Calu3 (cell line): ENCODE data around the gene C12orf56. TPM values are rescaled to one million over a fixed set of nuclear protein-coding genes. Genes with fewer than 3 reads are reported as not detected.

Experiments
- BruUV-seq: library from RNA; stranded (reverse); fragments of 400-500 nt; replicated peaks from 2 replicates; lab custom pipeline; 2021; lab: Mats Ljungman, UMichigan
- CTCF ChIA-PET: fragments of 300-600 bp; sonication (Branson Sonifier 250); formaldehyde crosslinking; loops from one replicate; lab custom pipeline; 2022; ENCODE audit warnings: antibody characterized with exemption; lab: Charles Lee
- DNase-seq: peaks from one replicate; pipeline ENCODE4 v3.0.0; 2022
- H3K27ac Mint-ChIP-seq: one replicate; pipeline ENCODE4 v1.8.0; 2022; ENCODE audit warnings: mixed read lengths; ENCODE audit not compliant: unreplicated experiment
- H3K27me3 Mint-ChIP-seq: one replicate; pipeline ENCODE4 v1.8.0; 2022; ENCODE audit warnings: mixed read lengths; ENCODE audit not compliant: unreplicated experiment
- H3K36me3 Mint-ChIP-seq: one replicate; pipeline ENCODE4 v1.8.0; 2022; ENCODE audit warnings: mild to moderate bottlenecking, moderate library complexity, mixed read lengths; ENCODE audit not compliant: insufficient read depth, unreplicated experiment
- H3K4me1 Mint-ChIP-seq: one replicate; pipeline ENCODE4 v1.8.0; 2022; ENCODE audit warnings: mild to moderate bottlenecking, low read depth, mixed read lengths; ENCODE audit not compliant: unreplicated experiment
- H3K4me3 Mint-ChIP-seq: one replicate; pipeline ENCODE4 v1.8.0; 2022; ENCODE audit warnings: mild to moderate bottlenecking, low read depth, moderate library complexity, mixed read lengths; ENCODE audit not compliant: unreplicated experiment
- H3K9me3 Mint-ChIP-seq: one replicate; pipeline ENCODE4 v1.8.0; 2022; ENCODE audit warnings: low read depth, mixed read lengths; ENCODE audit not compliant: unreplicated experiment
- intact Hi-C: fragments of 100-400 bp; cut with micrococcal nuclease; formaldehyde crosslinking; loops from one replicate; pipeline ENCODE4 v1.10.0; 2022; ENCODE audit not compliant: unreplicated experiment
- total RNA-seq: library from RNA; stranded (reverse); gene quantifications from 2 replicates; pipeline ENCODE4 v1.2.3, GENCODE V29; 2022
- TF ChIP-seq, protein P1 (sequence below): fragments of 200-600 bp; IDR thresholded peaks from one replicate; pipeline ENCODE4 v1.8.0; 2022; ENCODE audit warnings: antibody characterized with exemption; ENCODE audit not compliant: unreplicated experiment

C12orf56 gene
- total RNA-seq, 1 experiment from 2014 or later: 4.7 TPM

DNA sequence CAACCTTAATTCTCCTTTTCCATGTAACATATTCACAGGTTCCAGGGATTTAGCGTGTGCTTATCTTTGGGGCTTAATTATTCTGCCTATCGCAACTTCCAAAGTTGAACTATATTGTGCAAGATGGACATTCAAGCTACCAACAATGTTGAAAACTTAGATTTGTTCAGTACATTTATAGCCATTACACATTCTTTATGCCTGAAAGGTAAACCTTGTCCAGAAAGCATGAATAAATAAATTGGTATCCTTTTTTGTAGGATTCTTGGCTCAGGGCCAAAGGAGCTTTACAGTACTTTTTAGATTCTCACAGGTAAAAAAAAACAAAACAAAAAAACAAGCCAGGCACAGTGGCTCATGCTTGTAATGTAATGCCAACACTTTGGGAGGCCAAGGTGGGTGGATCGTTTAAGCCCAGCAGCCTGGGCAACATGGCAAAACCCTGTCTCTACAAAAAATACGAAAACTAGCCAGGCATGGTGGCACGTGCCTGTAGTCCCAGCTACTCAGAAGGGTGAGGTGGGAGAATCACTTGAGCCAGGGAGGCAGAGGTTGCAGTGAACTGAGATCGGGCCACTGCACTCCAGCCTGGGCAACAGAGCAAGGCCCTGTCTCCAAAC is 3.3 kb downstream of the C12orf56 start:
- Mint-ChIP-seq H3K27me3 (no peaks in the 10 kb centered on the region), H3K4me3 (no peak overlapping the region), H3K4me1 (peaks cover 37% of the 10 kb centered on the region), H3K36me3 (peaks cover 5% of the 10 kb centered on the region), H3K9me3 (no peaks in the 10 kb centered on the region), H3K27ac (peak overlapping the region; percentile 77)
- intact Hi-C loops: loop anchor here (5.0 kb wide), 1 partner anchor 550 kb away; no protein-coding TSS in a partner anchor
- TF ChIP-seq, protein P1, sequence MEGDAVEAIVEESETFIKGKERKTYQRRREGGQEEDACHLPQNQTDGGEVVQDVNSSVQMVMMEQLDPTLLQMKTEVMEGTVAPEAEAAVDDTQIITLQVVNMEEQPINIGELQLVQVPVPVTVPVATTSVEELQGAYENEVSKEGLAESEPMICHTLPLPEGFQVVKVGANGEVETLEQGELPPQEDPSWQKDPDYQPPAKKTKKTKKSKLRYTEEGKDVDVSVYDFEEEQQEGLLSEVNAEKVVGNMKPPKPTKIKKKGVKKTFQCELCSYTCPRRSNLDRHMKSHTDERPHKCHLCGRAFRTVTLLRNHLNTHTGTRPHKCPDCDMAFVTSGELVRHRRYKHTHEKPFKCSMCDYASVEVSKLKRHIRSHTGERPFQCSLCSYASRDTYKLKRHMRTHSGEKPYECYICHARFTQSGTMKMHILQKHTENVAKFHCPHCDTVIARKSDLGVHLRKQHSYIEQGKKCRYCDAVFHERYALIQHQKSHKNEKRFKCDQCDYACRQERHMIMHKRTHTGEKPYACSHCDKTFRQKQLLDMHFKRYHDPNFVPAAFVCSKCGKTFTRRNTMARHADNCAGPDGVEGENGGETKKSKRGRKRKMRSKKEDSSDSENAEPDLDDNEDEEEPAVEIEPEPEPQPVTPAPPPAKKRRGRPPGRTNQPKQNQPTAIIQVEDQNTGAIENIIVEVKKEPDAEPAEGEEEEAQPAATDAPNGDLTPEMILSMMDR: no peak
- no TSS peak for BruUV-seq
- DNase-seq: no peak
- CTCF ChIA-PET: interaction anchor here (0.6 to 0.7 kb wide), 3 partner anchors 88 to 239 kb away, joined by 3 read pairs; no protein-coding TSS in a partner anchor

DNA sequence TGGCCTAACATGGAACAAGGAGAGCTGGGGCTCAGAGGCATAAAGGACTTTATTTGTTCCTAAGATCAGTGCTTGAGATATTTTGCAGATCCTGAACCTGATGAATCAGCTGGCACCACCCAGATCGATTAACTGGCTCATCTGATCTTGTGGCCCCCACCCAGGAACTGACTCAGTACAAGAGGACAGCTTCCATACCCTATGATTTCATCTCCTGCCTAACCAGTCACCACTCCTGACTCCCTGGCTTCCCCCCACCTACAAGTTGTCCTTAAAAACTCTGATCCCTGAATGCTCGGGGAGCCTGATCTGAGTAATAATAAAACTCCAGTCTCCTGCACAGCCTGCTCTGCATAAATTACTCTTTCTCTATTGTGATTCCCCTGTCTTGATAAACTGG is 5.1 kb downstream of the C12orf56 start:
- peaks cover 5% of the 10 kb centered on the region for H3K36me3 Mint-ChIP-seq
- BruUV-seq: no TSS peak
- H3K27me3 Mint-ChIP-seq: no peaks in the 10 kb centered on the region
- TF ChIP-seq, protein P1: no peak
- peaks cover 6% of the 10 kb centered on the region for H3K9me3 Mint-ChIP-seq
- peak overlapping the region; percentile 26 for H3K4me3 Mint-ChIP-seq
- intact Hi-C loops: loop anchor here (5.0 kb wide), 1 partner anchor 548 kb away; no protein-coding TSS in a partner anchor
- H3K4me1 Mint-ChIP-seq: peaks cover 37% of the 10 kb centered on the region
- peak overlapping the region; percentile 63 for H3K27ac Mint-ChIP-seq
- CTCF ChIA-PET: no interaction called here
- DNase-seq: peak; percentile 69

DNA sequence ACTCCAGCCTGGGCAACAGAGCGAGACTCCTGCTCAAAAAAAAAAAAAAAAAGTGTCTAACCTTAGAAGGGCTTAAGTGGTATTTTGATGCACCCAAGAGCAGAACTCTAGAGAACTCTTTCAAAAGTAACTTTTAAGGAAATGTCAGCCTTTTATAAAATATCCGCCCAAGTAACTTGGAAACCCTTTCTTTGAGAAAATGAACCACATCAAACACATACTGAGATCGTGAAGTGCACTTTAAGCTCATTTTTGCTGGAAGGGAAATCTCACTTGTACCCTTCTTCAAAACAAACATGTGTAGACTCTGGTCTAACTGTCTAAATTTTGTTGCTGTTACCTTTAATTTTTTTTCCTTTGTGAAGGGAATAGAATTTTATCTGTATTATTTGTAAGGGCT is 5.5 kb downstream of the C12orf56 start:
- Mint-ChIP-seq H3K4me3 (no peak overlapping the region), H3K36me3 (peaks cover 5% of the 10 kb centered on the region), H3K4me1 (peaks cover 37% of the 10 kb centered on the region), H3K27ac (peak overlapping the region; percentile 63), H3K27me3 (no peaks in the 10 kb centered on the region), H3K9me3 (peaks cover 8% of the 10 kb centered on the region)
- CTCF ChIA-PET: no interaction called here
- no peak for DNase-seq
- BruUV-seq: no TSS peak
- intact Hi-C loops: loop anchor here (5.0 kb wide), 1 partner anchor 548 kb away; no protein-coding TSS in a partner anchor
- TF ChIP-seq, protein P1: no peak

DNA sequence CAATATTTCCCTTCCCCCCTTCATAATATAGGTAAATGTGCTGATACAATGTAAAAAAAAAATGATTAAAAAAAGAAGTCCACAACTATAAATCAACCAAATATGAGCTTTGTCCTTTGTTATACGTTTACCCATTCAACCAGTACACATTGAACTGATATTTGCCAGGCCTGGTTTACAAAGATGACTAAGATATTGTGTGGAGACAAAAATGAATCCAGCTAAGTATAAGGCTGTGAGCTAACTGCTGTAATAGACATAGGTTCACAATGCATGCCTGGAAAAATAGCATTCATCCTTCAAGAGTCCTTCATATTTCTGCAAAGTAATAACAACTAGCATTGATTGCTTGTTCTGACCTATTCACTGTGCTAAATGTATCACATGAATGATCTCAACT is 6.9 kb downstream of the C12orf56 start:
- TF ChIP-seq, protein P1: no peak
- Mint-ChIP-seq H3K27ac (no peak overlapping the region), H3K36me3 (peaks cover 5% of the 10 kb centered on the region), H3K4me1 (peaks cover 37% of the 10 kb centered on the region), H3K9me3 (peaks cover 8% of the 10 kb centered on the region), H3K27me3 (no peaks in the 10 kb centered on the region), H3K4me3 (no peak overlapping the region)
- CTCF ChIA-PET: no interaction called here
- no peak for DNase-seq
- BruUV-seq: no TSS peak
- intact Hi-C loops: no loop called here
